HG03469 (cell line): ENCODE measurements around the gene TREML2.

Source experiments
- ATAC-seq: cut with Tn5 transposase; IDR thresholded peaks from one replicate; pipeline ENCODE4 v1.9.1; 2021; ENCODE audit warnings: mild to moderate bottlenecking, moderate library complexity, moderate number of reproducible peaks; ENCODE audit not compliant: unreplicated experiment

The TREML2 gene

GRCh38 chr6:41179163-41179562 lies 21.8 kb downstream of the TREML2 start:
- ATAC-seq: no peak

DNA sequence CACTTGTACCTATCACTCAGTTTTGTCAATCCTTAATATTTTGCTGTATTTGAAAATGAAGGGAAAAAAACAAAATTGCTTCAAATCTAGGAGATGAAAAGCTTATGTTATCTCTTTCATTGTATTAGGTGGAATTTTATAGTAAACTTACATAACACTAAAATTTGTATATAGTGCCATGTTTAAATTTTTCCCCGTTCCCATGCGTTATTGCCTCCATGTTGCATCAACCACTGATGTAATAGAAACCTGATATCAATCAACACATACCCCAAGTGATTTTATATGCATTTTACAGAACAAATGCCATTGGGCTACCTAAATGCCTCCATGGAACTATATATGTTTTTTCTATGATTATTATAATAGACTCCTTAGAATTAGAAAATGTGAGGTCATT lies 23.3 kb downstream of the TREML2 start:
- no peak for ATAC-seq

- ATAC-seq: no peak
These were observed 23.7 kb downstream of the TREML2 start for GRCh38 chr6:41177287-41177686.

DNA sequence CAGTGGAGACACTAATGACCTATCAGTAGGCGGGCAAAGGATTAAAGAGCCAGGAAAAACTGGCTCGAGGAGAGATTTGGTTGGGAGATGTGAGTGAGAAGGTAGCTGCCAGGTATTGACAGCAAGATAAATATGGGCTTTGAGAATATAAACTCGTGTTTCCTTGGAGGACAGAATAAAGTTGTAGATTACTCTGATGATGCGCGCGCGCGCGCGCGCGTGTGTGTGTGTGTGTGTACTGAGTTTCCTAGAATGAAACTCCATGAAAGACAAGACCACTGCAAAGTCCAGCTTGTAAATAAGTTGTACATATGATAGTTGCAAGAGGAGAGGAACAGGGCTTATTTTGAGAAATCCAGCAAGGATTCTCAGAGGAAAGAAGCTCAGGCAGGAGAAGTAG lies 24.8 kb downstream of the TREML2 start:
- no peak for ATAC-seq

- no peak for ATAC-seq
These were observed 25.9 kb downstream of the TREML2 start for GRCh38 chr6:41175084-41175483.

- no peak for ATAC-seq
These were observed 26.3 kb downstream of the TREML2 start for GRCh38 chr6:41174610-41175009.

GRCh38 chr6:41171908-41172307 lies 29.0 kb downstream of the TREML2 start:
- ATAC-seq: no peak

GRCh38 chr6:41170547-41171160 lies 30.3 kb downstream of the TREML2 start:
- ATAC-seq: no peak

DNA sequence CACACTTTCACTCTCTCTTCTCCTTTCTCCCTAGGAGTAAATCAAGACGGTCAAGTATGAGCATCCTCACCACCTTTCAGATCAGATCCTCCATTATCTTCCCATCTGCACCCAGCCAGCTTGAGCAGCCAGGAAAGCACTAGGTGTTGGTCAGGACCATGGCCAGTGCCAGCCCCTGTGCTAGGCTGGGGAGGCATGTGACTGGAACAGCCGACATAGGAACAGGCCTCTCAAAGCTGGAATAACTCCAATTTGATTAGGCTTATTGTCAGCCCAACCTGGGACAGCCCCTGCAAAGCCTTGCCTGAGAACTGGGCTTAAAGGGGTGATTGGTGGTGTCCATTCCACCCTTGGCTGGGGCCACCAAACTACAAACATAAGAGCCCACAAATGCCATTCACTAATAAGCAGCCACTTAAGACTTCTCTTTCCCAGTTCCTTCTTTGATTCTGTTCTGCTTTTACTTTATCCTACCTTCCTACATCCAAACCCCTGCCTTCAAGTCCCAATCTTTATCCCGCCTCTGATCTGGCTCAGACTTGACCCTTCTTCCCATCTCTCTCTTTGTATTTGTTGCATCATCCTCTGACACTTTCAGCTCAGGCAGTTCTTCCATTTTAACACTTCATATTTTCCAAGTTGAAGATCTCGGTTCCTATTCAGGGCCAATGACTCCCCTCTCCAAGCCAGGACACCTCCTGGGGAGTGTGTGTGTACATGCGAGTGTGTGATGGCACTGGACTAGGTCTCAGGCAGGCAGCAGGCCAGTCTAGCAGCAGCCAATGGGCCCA lies 33.6 kb downstream of the TREML2 start:
- no peak for ATAC-seq

DNA sequence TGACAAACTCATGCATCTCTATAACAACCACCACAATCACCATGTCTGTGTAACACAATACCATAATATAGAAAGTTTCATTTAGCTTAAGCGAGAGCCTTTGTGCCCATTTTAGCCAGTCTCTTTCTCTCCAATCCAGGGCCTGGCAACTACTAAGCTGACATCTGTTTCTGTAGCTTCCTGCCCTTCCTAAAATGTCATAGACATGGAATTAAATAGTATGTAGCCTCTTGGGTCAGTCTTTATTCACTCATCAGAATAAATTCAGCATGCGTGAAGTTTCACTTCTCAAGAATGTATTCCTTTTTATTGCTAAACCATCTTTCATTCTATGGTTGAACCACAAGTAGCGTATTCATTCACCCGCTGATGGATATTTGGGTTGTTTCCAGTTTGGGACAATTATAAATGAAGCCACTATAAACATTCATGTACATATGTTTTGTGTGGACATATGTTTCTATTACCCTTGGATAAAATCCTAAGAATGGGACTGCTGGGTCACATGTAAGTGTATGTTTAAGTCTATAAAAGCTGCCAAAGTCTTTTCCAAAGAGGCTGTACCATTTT lies 36.3 kb downstream of the TREML2 start:
- ATAC-seq: no peak

DNA sequence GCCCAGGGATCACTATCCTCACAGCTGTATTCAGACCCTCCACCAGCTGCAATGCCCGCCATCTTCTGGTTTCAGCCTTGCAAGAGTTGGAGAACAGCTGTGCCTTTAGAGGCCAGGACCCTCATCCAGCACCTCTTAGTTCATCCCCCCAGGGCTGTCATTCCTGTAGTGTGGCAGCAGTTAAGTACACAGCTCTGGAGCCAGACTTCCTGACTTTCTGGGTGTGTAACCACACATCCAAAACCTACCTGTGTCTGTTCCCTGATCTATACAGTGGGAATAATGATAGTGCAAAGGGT lies 37.6 kb downstream of the TREML2 start:
- ATAC-seq: no peak

GRCh38 chr6:41162687-41163418 lies 38.1 kb downstream of the TREML2 start, which contains the start of gene TREM2:
Gene TREM2, minus strand, starts transcription at chr6:41163116. Its CDS starts 34 bp downstream, at chr6:41163082.
- ATAC-seq: no peak

- ATAC-seq: no peak
These were observed 38.9 kb downstream of the TREML2 start for GRCh38 chr6:41161851-41162552.

DNA sequence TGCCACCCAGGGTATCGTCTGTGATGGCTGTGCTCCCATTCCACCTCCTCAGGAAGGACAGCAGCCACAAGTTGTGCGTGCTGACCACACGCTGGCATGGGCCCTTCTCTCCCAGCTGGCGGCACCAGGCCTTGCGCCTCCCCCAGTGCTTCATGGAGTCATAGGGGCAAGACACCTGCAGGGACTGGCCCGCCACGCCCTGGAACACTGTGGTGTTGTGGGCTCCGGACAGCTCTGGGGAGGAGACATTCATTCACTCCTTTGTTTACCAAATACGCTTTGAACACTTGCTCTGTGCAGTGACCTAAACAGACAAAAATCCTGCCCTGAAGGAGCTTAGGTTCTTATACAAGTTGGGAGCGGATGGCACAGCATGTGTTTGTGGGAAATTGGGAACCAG lies 39.6 kb downstream of the TREML2 start:
- no peak for ATAC-seq

DNA sequence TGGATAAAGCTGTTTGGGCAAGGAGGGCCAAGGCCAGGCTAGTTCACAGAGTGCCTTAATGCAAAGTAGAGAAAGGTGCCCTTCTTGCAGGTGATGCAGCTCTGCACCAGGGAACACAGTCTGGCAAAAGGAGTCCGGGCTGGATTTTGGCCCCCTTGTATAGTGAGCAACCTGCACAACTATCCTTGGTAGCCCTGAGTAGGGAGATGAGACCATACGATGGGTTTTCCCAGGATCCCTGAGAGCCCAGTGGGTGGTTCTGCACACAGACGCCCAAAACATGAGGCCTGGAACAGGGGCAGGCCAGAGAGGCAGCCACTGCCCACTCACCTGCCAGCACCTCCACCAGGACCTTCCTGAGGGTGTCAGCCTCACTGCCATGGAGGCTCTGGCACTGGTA lies 40.0 kb downstream of the TREML2 start:
- ATAC-seq: no peak

- no peak for ATAC-seq
These were observed 41.4 kb downstream of the TREML2 start for GRCh38 chr6:41159415-41160082.

DNA sequence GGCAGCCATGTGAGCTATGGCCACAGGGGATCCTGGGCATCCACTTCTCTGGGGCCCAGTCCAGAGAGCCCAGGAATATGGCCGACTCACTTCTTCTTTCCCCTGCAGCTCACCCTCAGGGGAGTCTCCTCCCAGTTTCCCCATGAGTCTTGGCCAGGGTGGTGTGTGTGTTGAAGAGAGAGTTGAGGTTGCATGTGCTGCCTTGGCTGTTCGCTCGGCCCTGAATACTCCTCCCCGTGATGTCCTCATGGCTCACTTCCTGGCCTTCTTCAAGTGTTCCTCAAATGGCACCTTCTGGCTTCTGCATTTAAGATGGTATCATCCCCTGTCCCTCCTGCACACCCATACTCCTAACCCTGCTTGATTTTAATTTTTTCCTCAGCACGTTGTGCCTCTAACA lies 43.6 kb downstream of the TREML2 start:
- ATAC-seq: no peak

GRCh38 chr6:41156771-41157170 lies 44.2 kb downstream of the TREML2 start:
- no peak for ATAC-seq

- ATAC-seq: no peak
These were observed 44.9 kb downstream of the TREML2 start for GRCh38 chr6:41156001-41156400.

- ATAC-seq: no peak
These were observed 45.7 kb downstream of the TREML2 start for GRCh38 chr6:41155132-41155805.
